ENCODE measurements around the gene MLPH. TPM values are rescaled to one million over a fixed set of nuclear protein-coding genes. Genes with fewer than 3 reads are reported as not detected.

The MLPH gene
- total and polyA plus RNA-seq, 2 of the 13 experiments (the other 11 are each of a cell fraction or from before 2014, with no cell fraction given), result 0.12 TPM; not detected in 1

DNA sequence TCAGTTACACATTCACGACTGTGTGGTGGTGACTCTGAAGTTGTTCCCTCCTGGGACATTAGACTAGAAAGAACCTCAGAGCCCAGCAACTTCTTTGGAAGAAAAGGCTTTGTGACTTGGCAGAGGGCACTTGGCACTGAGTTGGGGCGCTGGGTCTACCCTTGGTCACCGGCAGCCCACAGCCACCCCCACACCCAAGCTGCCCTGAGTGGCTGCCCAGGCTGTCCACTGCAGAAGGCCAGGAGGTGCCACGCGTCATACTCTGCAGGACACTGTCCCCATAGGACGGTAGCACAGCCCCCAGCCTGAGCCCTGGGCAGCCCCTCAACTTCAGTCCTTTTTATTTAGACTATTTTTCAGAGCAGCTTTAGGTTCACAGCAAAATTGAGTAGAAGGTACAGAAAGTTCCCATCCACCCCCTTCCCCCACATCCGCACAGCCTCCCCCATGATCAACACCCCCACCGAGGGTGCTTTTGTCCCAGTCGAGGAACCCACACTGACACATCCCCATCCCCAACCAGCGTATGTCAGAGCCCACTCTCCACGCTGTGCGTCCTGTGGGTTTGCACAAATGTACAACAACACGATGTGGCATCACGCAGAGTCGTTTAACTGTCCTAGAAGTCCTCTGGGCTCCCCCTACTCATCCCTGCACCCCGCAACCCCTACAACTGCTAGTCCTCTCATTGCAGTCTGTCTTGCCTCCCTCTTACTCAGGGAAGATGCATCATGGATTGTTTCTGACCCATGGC lies 80.4 kb downstream of the MLPH start:
- Histone ChIP-seq H3K4me2 (ENCODE audit: low read depth, low read length) (no peak overlapping the region), H3K4me1 (ENCODE audit: insufficient read depth, low read length) (peaks cover 7% of the 10 kb centered on the region), H3K4me3 (replicated peaks in 1 of 3; ENCODE audit: insufficient read depth in 1 of 3, low read depth in 2 of 3, low read length in 3 of 3) (no peak overlapping the region), H3K9ac (ENCODE audit: insufficient read depth, low read depth, low read length) (no peak overlapping the region), H3K36me3 (replicated peaks in 1 of 2; ENCODE audit: control insufficient read depth in 1 of 2, insufficient read depth in 2 of 2, low read length in 2 of 2) (no peaks in the 10 kb centered on the region), H4K20me1 (ENCODE audit: insufficient read depth, low read length) (no peaks in the 10 kb centered on the region), H3K27ac (ENCODE audit: extremely low read length, insufficient read depth, low read length) (no peak overlapping the region), H3K27me3 (ENCODE audit: control insufficient read depth in 1 of 2, insufficient read depth in 2 of 2, low read length in 2 of 2) (peaks cover 0 to 32% of the 10 kb centered on the region in 2 experiments; a peak in 4 of 5 replicates), H3K79me2 (ENCODE audit: insufficient read depth, low read length) (no peaks in the 10 kb centered on the region), H3K9me3 (ENCODE audit: low read length) (no peaks in the 10 kb centered on the region), H2AFZ (ENCODE audit: low read length) (no peak overlapping the region)
- ATAC-seq, result no peak
- in situ Hi-C loops (cut with HindIII; ENCODE audit: extremely low pct_ligation_motif_present, low pct_unique_long_range_greater_than_20kb), result no loop called here
- BruUV-seq (replicated peaks), result no TSS peak
- ChIA-PET CTCF (ENCODE audit: low intra/inter-chr PET ratio, low total read pairs) (no interaction called here), POLR2A (no interaction called here)
- intact Hi-C loops (cut with micrococcal nuclease; ENCODE audit: unreplicated experiment), result loop anchor here (1.0 kb wide), 1 partner anchor 96 kb away; no protein-coding TSS in a partner anchor
- DNase-seq (ENCODE audit: low spot score), result no peak
- no peak for FAIRE-seq
- WGBS (ENCODE audit: low lambda C conversion rate), result 52% methylated on average over 15 of the region's 16 CpGs
- TF ChIP-seq TP53 (CRISPR knock-in tag; conservative IDR thresholded peaks at IDR 0.05) (no peak), CHD2 (IDR thresholded peaks at IDR 0.05; ENCODE audit: low read depth, low read length) (no peak), ZFP90 (CRISPR knock-in tag; IDR thresholded peaks at IDR 0.05; ENCODE audit: borderline replicate concordance) (no peak), MED13 (CRISPR knock-in tag; IDR thresholded peaks at IDR 0.05) (no peak), ZZZ3 (CRISPR knock-in tag; IDR thresholded peaks at IDR 0.05; ENCODE audit: borderline replicate concordance) (no peak)
- TF ChIP-seq, protein P1, sequence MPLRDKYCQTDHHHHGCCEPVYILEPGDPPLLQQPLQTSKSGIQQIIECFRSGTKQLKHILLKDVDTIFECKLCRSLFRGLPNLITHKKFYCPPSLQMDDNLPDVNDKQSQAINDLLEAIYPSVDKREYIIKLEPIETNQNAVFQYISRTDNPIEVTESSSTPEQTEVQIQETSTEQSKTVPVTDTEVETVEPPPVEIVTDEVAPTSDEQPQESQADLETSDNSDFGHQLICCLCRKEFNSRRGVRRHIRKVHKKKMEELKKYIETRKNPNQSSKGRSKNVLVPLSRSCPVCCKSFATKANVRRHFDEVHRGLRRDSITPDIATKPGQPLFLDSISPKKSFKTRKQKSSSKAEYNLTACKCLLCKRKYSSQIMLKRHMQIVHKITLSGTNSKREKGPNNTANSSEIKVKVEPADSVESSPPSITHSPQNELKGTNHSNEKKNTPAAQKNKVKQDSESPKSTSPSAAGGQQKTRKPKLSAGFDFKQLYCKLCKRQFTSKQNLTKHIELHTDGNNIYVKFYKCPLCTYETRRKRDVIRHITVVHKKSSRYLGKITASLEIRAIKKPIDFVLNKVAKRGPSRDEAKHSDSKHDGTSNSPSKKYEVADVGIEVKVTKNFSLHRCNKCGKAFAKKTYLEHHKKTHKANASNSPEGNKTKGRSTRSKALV (CRISPR knock-in tag; IDR thresholded peaks at IDR 0.05), result no peak
- TF ChIP-seq, protein P2, sequence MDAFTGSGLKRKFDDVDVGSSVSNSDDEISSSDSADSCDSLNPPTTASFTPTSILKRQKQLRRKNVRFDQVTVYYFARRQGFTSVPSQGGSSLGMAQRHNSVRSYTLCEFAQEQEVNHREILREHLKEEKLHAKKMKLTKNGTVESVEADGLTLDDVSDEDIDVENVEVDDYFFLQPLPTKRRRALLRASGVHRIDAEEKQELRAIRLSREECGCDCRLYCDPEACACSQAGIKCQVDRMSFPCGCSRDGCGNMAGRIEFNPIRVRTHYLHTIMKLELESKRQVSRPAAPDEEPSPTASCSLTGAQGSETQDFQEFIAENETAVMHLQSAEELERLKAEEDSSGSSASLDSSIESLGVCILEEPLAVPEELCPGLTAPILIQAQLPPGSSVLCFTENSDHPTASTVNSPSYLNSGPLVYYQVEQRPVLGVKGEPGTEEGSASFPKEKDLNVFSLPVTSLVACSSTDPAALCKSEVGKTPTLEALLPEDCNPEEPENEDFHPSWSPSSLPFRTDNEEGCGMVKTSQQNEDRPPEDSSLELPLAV (CRISPR knock-in tag; conservative IDR thresholded peaks at IDR 0.05; ENCODE audit: low read depth), result no peak
- TF ChIP-seq, protein P3, sequence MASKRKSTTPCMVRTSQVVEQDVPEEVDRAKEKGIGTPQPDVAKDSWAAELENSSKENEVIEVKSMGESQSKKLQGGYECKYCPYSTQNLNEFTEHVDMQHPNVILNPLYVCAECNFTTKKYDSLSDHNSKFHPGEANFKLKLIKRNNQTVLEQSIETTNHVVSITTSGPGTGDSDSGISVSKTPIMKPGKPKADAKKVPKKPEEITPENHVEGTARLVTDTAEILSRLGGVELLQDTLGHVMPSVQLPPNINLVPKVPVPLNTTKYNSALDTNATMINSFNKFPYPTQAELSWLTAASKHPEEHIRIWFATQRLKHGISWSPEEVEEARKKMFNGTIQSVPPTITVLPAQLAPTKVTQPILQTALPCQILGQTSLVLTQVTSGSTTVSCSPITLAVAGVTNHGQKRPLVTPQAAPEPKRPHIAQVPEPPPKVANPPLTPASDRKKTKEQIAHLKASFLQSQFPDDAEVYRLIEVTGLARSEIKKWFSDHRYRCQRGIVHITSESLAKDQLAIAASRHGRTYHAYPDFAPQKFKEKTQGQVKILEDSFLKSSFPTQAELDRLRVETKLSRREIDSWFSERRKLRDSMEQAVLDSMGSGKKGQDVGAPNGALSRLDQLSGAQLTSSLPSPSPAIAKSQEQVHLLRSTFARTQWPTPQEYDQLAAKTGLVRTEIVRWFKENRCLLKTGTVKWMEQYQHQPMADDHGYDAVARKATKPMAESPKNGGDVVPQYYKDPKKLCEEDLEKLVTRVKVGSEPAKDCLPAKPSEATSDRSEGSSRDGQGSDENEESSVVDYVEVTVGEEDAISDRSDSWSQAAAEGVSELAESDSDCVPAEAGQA (IDR thresholded peaks at IDR 0.05; ENCODE audit: low read depth), result no peak
- TF ChIP-seq, protein P3 (CRISPR knock-in tag; IDR thresholded peaks at IDR 0.05; ENCODE audit: borderline replicate concordance), result no peak
- TF ChIP-seq, protein P4, sequence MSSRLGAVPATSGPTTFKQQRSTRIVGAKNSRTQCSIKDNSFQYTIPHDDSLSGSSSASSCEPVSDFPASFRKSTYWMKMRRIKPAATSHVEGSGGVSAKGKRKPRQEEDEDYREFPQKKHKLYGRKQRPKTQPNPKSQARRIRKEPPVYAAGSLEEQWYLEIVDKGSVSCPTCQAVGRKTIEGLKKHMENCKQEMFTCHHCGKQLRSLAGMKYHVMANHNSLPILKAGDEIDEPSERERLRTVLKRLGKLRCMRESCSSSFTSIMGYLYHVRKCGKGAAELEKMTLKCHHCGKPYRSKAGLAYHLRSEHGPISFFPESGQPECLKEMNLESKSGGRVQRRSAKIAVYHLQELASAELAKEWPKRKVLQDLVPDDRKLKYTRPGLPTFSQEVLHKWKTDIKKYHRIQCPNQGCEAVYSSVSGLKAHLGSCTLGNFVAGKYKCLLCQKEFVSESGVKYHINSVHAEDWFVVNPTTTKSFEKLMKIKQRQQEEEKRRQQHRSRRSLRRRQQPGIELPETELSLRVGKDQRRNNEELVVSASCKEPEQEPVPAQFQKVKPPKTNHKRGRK (CRISPR knock-in tag; IDR thresholded peaks at IDR 0.05), result no peak
